ENCODE data around the gene C11orf68. TPM values are rescaled to one million over a fixed set of nuclear protein-coding genes. Genes with fewer than 3 reads are reported as not detected.

The C11orf68 gene
- total and polyA plus RNA-seq, 9 of the 15 experiments (the other 6 are each of a cell fraction or from before 2014, with no cell fraction given) = 3.6 to 35.9 (median 12.8) TPM

GRCh38 chr11:65890324-65891218, 28.3 kb downstream of the C11orf68 start, which contains the start of gene CCDC85B (continued):
- TF ChIP-seq MBD2 (IDR thresholded peaks at IDR 0.05; ENCODE audit: borderline replicate concordance, low read depth) (no peak), ZNF277 (CRISPR knock-in tag; IDR thresholded peaks at IDR 0.05; ENCODE audit: borderline replicate concordance) (no peak), PURB (CRISPR knock-in tag; IDR thresholded peaks at IDR 0.05; ENCODE audit: low read depth) (no peak), TBL1XR1 (IDR thresholded peaks at IDR 0.05; ENCODE audit: low read length in 2 of 2) (no peak; a peak in 1 of 4 replicates), TFAP4 (CRISPR knock-in tag; IDR thresholded peaks at IDR 0.05; ENCODE audit: borderline replicate concordance) (no peak; the same call in 1 of the 2 replicates), HDAC2 (IDR thresholded peaks at IDR 0.05) (no peak), CUX1 (CRISPR knock-in tag; IDR thresholded peaks at IDR 0.05) (no peak), NCOR1 (IDR thresholded peaks at IDR 0.05) (no peak), SMAD2 (IDR thresholded peaks at IDR 0.05; ENCODE audit: low read depth, low read length) (no peak), MCM2 (IDR thresholded peaks at IDR 0.05; ENCODE audit: low read depth) (no peak), ZNF695 (CRISPR knock-in tag; IDR thresholded peaks at IDR 0.05) (no peak; the same call in 1 of the 2 replicates), SRSF3 (IDR thresholded peaks at IDR 0.05; ENCODE audit: insufficient read depth, low read length) (no peak), USF1 (CRISPR knock-in tag; IDR thresholded peaks at IDR 0.05) (no peak; the same call in 1 of the 2 replicates), SRSF9 (IDR thresholded peaks at IDR 0.05; ENCODE audit: borderline replicate concordance, low read depth, low read length) (no peak), TFE3 (CRISPR knock-in tag; IDR thresholded peaks at IDR 0.05) (no peak), HDAC8 (tag; IDR thresholded peaks at IDR 0.05) (0 out of 2 replicates have a peak, but pooled peaks have one; percentile 43), U2AF2 (optimal IDR thresholded peaks at IDR 0.05; ENCODE audit: low read depth, low read length) (no peak)
